ENCODE measurements around the gene BSPRY. TPM values are rescaled to one million over a fixed set of nuclear protein-coding genes. Genes with fewer than 3 reads are reported as not detected.

Gene BSPRY
- total and polyA plus RNA-seq, 4 donors, result 0.17 to 0.79 (median 0.54) TPM

- 53% methylated on average over 6 of the region's 6 CpGs for WGBS (ENCODE audit: insufficient coverage)
- DNase-seq (ENCODE audit: low read depth in 4 of 6, low spot score in 6 of 6), result no peak
- Histone ChIP-seq H3K4me3 (ENCODE audit: low read depth, low read length) (no peak overlapping the region), H3K27ac (ENCODE audit: low read depth, low read length) (no peak overlapping the region), H3K36me3 (ENCODE audit: control insufficient read depth, insufficient read depth, low read length) (no peaks in the 10 kb centered on the region), H3K27me3 (ENCODE audit: control insufficient read depth, insufficient read depth, low read length) (peaks cover 57% of the 10 kb centered on the region), H3K4me1 (ENCODE audit: control insufficient read depth, insufficient read depth, low read length) (peaks cover 9% of the 10 kb centered on the region), H3K9me3 (ENCODE audit: control insufficient read depth, insufficient read depth, low read length) (no peaks in the 10 kb centered on the region)
Observed at GRCh38 chr9:113350937-113351336, 1.6 kb downstream of the BSPRY start.

DNA sequence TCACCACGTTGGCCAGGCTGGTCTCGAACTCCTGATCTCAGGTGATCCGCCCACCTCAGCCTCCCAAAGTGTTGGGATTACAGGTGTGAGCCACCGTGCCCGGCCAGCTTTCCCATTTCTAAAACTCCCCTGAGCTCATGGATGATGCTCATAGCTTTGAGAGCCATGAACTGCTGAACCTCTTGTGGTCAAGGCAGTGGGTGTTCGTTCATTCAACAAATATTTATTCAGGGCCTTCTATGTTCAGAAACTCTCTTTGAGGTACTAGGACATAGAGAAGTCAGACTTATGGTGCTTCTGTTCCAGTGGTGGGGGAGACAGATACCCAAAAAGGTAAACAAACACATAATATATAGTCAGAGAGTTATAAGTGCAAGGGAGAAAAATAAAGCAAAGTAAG is 2.7 kb downstream of the BSPRY start:
- H3K36me3 ChIP-seq (ENCODE audit: control insufficient read depth, insufficient read depth, low read length), result no peaks in the 10 kb centered on the region
- no peak overlapping the region for H3K4me3 ChIP-seq (ENCODE audit: low read depth, low read length)
- H3K4me1 ChIP-seq (ENCODE audit: control insufficient read depth, insufficient read depth, low read length), result peaks cover 9% of the 10 kb centered on the region
- no peaks in the 10 kb centered on the region for H3K9me3 ChIP-seq (ENCODE audit: control insufficient read depth, insufficient read depth, low read length)
- DNase-seq (ENCODE audit: low read depth in 4 of 6, low spot score in 6 of 6), result no peak
- H3K27me3 ChIP-seq (ENCODE audit: control insufficient read depth, insufficient read depth, low read length), result peaks cover 57% of the 10 kb centered on the region
- no peak overlapping the region for H3K27ac ChIP-seq (ENCODE audit: low read depth, low read length)
- 100% methylated on average over 2 of the region's 6 CpGs for WGBS (ENCODE audit: insufficient coverage)

GRCh38 chr9:113352411-113352810 is 3.1 kb downstream of the BSPRY start:
- H3K27me3 ChIP-seq (ENCODE audit: control insufficient read depth, insufficient read depth, low read length), result peaks cover 57% of the 10 kb centered on the region
- H3K36me3 ChIP-seq (ENCODE audit: control insufficient read depth, insufficient read depth, low read length), result no peaks in the 10 kb centered on the region
- no peak overlapping the region for H3K4me3 ChIP-seq (ENCODE audit: low read depth, low read length)
- WGBS (ENCODE audit: insufficient coverage), result no CpG with 5 or more reads among the region's 1 CpG
- no peaks in the 10 kb centered on the region for H3K9me3 ChIP-seq (ENCODE audit: control insufficient read depth, insufficient read depth, low read length)
- no peak overlapping the region for H3K27ac ChIP-seq (ENCODE audit: low read depth, low read length)
- DNase-seq (ENCODE audit: low read depth in 4 of 6, low spot score in 6 of 6), result no peak
- H3K4me1 ChIP-seq (ENCODE audit: control insufficient read depth, insufficient read depth, low read length), result peaks cover 9% of the 10 kb centered on the region

DNA sequence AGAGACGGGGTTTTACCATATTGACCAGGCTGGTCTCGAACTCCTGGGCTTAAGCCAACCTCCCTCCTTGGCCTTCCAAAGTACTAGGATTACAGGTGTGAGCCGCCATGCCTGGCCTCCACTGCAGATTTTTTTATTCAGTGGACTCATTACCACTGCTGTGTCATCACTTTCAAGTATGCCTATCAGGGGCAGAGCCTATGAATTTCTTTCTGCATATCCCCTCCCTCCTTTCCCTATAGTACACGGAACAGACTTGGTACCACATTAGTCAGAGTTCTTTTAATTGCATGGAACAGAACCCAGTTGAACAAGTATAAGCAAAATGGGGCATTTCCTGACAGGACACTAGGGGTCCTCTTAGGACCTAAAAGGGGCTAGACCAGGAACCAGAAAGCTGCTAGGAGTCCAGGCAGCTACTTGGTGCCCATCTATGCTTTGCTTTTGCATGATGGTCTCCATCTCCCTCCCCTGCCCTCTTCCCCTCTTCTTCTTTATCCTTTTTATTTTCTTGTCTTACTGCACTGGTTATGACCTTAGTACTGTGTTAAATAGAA is 5.8 kb downstream of the BSPRY start:
- Histone ChIP-seq H3K36me3 (ENCODE audit: control insufficient read depth, insufficient read depth, low read length) (no peaks in the 10 kb centered on the region), H3K4me1 (ENCODE audit: control insufficient read depth, insufficient read depth, low read length) (peaks cover 4% of the 10 kb centered on the region), H3K4me3 (ENCODE audit: low read depth, low read length) (no peak overlapping the region), H3K9me3 (ENCODE audit: control insufficient read depth, insufficient read depth, low read length) (no peaks in the 10 kb centered on the region), H3K27ac (ENCODE audit: low read depth, low read length) (no peak overlapping the region), H3K27me3 (ENCODE audit: control insufficient read depth, insufficient read depth, low read length) (peaks cover 38% of the 10 kb centered on the region)
- WGBS (ENCODE audit: insufficient coverage), result 96% methylated on average over 3 of the region's 4 CpGs
- DNase-seq (ENCODE audit: low read depth in 4 of 6, low spot score in 6 of 6), result no peak

GRCh38 chr9:113356686-113357292 is 7.4 kb downstream of the BSPRY start:
- H3K27me3 ChIP-seq (ENCODE audit: control insufficient read depth, insufficient read depth, low read length), result peaks cover 22% of the 10 kb centered on the region
- no peak overlapping the region for H3K27ac ChIP-seq (ENCODE audit: low read depth, low read length)
- DNase-seq (ENCODE audit: low read depth in 4 of 6, low spot score in 6 of 6), result peak in 1 of 6 donors; percentile 47
- WGBS (ENCODE audit: insufficient coverage), result 69% methylated on average over 5 of the region's 7 CpGs
- H3K9me3 ChIP-seq (ENCODE audit: control insufficient read depth, insufficient read depth, low read length), result no peaks in the 10 kb centered on the region
- no peak overlapping the region for H3K4me3 ChIP-seq (ENCODE audit: low read depth, low read length)
- no peaks in the 10 kb centered on the region for H3K4me1 ChIP-seq (ENCODE audit: control insufficient read depth, insufficient read depth, low read length)
- H3K36me3 ChIP-seq (ENCODE audit: control insufficient read depth, insufficient read depth, low read length), result no peaks in the 10 kb centered on the region

- WGBS (ENCODE audit: insufficient coverage), result 86% methylated on average over 1 of the region's 1 CpG
- Histone ChIP-seq H3K36me3 (ENCODE audit: control insufficient read depth, insufficient read depth, low read length) (no peaks in the 10 kb centered on the region), H3K4me1 (ENCODE audit: control insufficient read depth, insufficient read depth, low read length) (peaks cover 2% of the 10 kb centered on the region)
Observed at GRCh38 chr9:113359385-113359784, 10.0 kb downstream of the BSPRY start.

DNA sequence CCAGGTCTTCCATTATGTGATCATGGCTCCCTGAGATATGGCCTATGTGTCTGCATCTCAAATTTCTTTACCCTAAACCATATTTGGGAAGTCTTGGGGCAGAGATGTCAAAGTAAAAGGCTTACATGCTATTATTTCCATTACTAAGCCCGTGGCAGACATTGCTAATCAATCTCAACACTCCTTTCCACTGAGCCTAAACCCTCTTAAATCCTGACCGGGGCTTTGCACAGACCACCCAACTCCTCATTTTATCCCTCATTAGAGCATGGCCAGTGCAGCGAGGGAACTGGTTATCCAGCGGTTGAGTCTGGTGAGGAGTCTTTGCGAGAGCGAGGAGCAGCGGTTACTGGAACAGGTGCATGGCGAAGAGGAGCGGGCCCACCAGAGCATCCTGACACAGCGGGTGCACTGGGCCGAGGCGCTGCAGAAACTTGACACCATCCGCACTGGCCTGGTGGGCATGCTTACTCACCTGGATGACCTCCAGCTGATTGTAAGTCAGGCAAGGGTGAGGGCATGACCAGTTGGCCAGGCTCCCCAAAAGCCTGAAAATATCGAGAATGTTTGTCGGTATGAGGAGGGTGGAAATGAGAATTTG is 11.0 kb downstream of the BSPRY start:
- Histone ChIP-seq H3K9me3 (ENCODE audit: control insufficient read depth, insufficient read depth, low read length) (no peaks in the 10 kb centered on the region), H3K4me1 (ENCODE audit: control insufficient read depth, insufficient read depth, low read length) (peaks cover 2% of the 10 kb centered on the region), H3K27ac (ENCODE audit: low read depth, low read length) (no peak overlapping the region), H3K27me3 (ENCODE audit: control insufficient read depth, insufficient read depth, low read length) (peaks cover 1% of the 10 kb centered on the region), H3K4me3 (ENCODE audit: low read depth, low read length) (no peak overlapping the region), H3K36me3 (ENCODE audit: control insufficient read depth, insufficient read depth, low read length) (no peaks in the 10 kb centered on the region)
- no peak for DNase-seq (ENCODE audit: low read depth in 4 of 6, low spot score in 6 of 6)
- WGBS (ENCODE audit: insufficient coverage), result 95% methylated on average over 13 of the region's 15 CpGs

More at GRCh38 chr9:113359385-113359784, 10.0 kb downstream of the BSPRY start:
- DNase-seq (ENCODE audit: low read depth in 4 of 6, low spot score in 6 of 6), result no peak
- no peak overlapping the region for H3K4me3 ChIP-seq (ENCODE audit: low read depth, low read length)
- no peaks in the 10 kb centered on the region for H3K9me3 ChIP-seq (ENCODE audit: control insufficient read depth, insufficient read depth, low read length)
- no peak overlapping the region for H3K27ac ChIP-seq (ENCODE audit: low read depth, low read length)
- peaks cover 4% of the 10 kb centered on the region for H3K27me3 ChIP-seq (ENCODE audit: control insufficient read depth, insufficient read depth, low read length)

DNA sequence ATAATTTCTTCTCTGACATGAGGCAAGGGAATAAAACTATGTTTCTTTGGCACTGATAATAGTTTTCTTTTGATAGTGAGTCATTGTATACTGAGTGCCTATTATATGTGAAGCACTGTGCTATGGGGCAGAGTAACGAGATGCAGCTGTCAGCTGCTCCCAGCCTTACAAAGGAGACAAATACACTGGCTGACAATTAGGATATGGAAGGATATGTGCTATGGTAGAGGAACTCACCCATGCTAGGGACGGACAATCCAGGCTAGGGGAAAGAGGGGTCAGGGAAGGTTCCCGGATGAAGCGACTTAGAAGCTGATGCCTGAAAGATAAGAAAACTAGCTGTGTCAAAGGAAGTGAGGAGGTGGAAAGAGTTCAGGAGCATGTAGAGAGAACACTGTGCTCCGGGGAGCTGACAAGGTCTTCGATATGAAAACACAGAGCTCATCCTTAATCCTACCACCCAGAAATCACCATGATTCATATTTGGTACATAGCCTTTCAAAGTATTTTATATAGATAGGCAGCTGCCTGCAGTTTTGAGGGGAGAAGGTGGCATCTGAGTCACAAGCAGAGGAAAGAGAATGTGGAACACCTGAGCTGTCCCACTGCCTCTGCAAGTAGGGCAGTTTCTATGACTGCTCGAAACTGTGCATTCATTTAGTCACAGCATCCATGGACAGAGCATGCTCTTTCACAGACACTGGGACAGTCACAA is 12.1 kb downstream of the BSPRY start:
- peak in 1 of 6 donors; percentile 23 for DNase-seq (ENCODE audit: low read depth in 4 of 6, low spot score in 6 of 6)
- 43% methylated on average over 5 of the region's 7 CpGs for WGBS (ENCODE audit: insufficient coverage)
- no peak overlapping the region for H3K27ac ChIP-seq (ENCODE audit: low read depth, low read length)
- H3K4me1 ChIP-seq (ENCODE audit: control insufficient read depth, insufficient read depth, low read length), result peaks cover 2% of the 10 kb centered on the region
- H3K4me3 ChIP-seq (ENCODE audit: low read depth, low read length), result no peak overlapping the region
- H3K36me3 ChIP-seq (ENCODE audit: control insufficient read depth, insufficient read depth, low read length), result no peaks in the 10 kb centered on the region
- H3K9me3 ChIP-seq (ENCODE audit: control insufficient read depth, insufficient read depth, low read length), result no peaks in the 10 kb centered on the region
- H3K27me3 ChIP-seq (ENCODE audit: control insufficient read depth, insufficient read depth, low read length), result no peaks in the 10 kb centered on the region

GRCh38 chr9:113363336-113363735 is 14.0 kb downstream of the BSPRY start:
- no peaks in the 10 kb centered on the region for H3K9me3 ChIP-seq (ENCODE audit: control insufficient read depth, insufficient read depth, low read length)
- H3K4me3 ChIP-seq (ENCODE audit: low read depth, low read length), result no peak overlapping the region
- DNase-seq (ENCODE audit: low read depth in 4 of 6, low spot score in 6 of 6), result no peak
- no peaks in the 10 kb centered on the region for H3K36me3 ChIP-seq (ENCODE audit: control insufficient read depth, insufficient read depth, low read length)
- peaks cover 2% of the 10 kb centered on the region for H3K4me1 ChIP-seq (ENCODE audit: control insufficient read depth, insufficient read depth, low read length)
- WGBS (ENCODE audit: insufficient coverage), result 17% methylated on average over 1 of the region's 3 CpGs
- no peaks in the 10 kb centered on the region for H3K27me3 ChIP-seq (ENCODE audit: control insufficient read depth, insufficient read depth, low read length)
- no peak overlapping the region for H3K27ac ChIP-seq (ENCODE audit: low read depth, low read length)
